GM12892 (cell line): ENCODE data around the gene PAM16.
"Not testable (repeated sequence)": the region's sequence is repeated elsewhere in the genome, so short reads cannot be mapped to it uniquely, and the experiment has no call there.

ENCODE experiments used
- POLR2A ChIP-seq: IDR thresholded peaks from 2 replicates; pipeline ENCODE4 v1.6.1; 2011; ENCODE audit warnings: low read depth, low read length, control low read depth
- POLR2AphosphoS5 ChIP-seq: IDR thresholded peaks from 2 replicates; pipeline ENCODE4 v1.6.1; 2011; ENCODE audit warnings: low read depth, low read length, control low read depth
- TAF1 ChIP-seq: IDR thresholded peaks from 2 replicates; pipeline ENCODE4 v1.6.1; 2011; ENCODE audit warnings: low read depth, mild to moderate bottlenecking, control low read depth, low read length, borderline replicate concordance

DNA sequence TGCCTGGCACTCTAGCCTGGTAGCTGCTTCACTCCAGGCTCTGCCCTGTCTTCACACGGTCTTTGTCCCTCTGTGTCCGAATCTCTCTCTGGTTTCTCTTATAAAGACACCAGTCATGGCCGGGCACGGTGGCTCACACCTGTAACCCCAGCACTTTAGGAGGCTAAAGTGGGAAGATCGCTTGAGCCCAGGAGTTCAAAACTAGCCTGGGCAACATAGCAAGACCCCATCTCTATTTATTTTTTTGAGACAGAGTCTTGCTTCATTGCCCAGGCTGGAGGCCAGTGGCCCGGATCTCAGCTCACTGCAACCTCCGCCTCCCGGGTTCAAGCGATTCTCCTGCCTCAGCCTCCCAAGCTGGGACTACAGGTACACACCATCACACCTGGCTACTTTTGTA, 17.4 kb downstream of the PAM16 start:
- TF ChIP-seq TAF1, POLR2A, POLR2AphosphoS5: not testable (repeated sequence)
